Superior temporal gyrus (tissue), 1 donor: ENCODE data around the gene CD101.

ENCODE experiments used
- DNase-seq: peaks from one replicate; pipeline ENCODE4 v3.0.0-alpha.2; 2016; ENCODE audit errors: extremely low spot score

CD101 gene

DNA sequence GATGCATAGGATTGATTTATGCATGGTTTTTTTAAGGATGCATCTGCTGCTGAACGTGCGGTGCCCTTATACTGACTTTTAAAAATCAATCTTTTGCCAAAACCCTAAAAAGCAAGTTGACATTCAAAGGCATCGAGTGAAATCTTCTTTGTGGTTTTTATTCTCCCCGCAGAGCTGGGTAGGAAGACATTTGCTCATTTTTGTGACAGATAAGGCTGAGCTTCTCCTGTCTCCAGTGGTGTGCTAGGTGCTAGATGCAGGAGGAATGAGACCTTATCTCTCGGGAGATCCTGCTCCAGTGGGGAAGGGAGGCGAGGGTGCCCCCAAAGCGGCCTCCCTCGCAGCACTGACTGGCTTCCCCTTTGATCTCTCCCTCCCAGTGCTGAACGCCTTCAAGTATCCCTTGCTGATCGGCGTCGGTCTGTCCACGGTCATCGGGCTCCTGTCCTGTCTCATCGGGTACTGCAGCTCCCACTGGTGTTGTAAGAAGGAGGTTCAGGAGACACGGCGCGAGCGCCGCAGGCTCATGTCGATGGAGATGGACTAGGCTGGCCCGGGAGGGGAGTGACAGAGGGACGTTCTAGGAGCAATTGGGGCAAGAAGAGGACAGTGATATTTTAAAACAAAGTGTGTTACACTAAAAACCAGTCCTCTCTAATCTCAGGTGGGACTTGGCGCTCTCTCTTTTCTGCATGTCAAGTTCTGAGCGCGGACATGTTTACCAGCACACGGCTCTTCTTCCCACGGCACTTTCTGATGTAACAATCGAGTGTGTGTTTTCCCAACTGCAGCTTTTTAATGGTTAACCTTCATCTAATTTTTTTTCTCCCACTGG is 14.9 kb upstream of the CD101 start:
- no peak for DNase-seq

DNA sequence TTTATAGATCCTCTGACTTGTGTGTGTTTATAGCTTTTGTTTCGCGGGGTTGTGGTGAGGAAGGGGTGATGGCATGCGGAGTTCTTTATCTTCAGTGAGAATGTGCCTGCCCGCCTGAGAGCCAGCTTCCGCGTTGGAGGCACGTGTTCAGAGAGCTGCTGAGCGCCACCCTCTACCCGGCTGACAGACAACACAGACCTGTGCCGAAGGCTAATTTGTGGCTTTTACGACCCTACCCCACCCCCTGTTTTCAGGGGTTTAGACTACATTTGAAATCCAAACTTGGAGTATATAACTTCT is 14.4 kb upstream of the CD101 start:
- DNase-seq, result no peak

DNA sequence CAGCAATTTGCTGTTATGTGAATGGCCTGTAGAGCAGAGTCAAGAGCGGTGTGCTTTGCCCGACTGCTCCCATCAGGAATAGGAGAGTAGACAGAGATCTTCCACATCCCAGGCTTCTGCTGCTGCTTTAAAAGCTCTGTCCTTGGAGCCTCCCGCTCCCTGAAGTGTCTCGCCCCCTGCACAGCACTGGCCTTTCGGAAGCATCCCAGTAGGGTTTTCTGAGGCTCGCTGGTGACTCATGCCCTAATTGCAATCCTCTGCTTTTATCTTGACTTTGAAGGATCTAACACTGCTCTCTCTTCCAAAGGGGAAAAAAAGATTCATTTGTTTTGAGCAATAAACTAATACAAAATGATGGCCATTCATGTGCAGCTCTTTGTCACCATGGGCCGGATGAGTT is 13.3 kb upstream of the CD101 start:
- no peak for DNase-seq

DNA sequence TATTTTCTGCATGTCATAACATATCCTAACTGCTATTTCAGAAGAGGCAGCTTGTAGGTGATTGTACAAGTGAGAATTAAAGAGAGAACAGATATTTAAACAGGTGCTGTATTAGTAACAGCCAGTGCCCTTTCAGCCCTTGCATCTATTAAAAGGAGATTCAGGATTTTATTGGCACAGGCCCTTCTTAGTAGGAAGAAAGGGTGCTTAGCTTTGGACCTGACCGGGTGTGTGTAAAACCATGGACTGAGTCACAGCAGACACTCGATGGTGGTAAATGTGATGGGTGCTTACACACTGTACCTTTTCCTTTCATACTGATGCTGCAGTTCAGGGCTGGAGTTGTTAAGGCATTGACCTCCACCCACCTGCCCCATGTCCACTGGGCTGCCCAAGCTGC is 12.7 kb upstream of the CD101 start:
- no peak for DNase-seq

DNA sequence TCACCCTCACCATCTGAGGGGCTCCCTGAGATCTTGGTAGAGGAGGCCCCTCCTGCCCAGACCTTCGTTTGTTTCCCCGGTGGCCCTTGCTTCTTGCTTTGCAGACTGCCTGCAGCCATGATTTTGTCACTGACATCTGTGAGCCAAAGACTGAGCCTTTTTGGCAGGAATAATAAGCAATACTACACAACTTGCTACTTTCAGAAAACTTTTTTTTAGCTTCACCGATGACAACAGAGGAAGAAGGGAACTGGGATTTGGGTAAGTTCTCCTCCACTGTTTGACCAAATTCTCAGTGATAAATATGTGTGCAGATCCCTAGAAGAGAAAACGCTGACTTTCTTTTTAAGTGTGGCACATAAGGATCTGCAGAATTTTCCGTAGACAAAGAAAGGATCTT is 11.7 kb upstream of the CD101 start:
- no peak for DNase-seq

DNA sequence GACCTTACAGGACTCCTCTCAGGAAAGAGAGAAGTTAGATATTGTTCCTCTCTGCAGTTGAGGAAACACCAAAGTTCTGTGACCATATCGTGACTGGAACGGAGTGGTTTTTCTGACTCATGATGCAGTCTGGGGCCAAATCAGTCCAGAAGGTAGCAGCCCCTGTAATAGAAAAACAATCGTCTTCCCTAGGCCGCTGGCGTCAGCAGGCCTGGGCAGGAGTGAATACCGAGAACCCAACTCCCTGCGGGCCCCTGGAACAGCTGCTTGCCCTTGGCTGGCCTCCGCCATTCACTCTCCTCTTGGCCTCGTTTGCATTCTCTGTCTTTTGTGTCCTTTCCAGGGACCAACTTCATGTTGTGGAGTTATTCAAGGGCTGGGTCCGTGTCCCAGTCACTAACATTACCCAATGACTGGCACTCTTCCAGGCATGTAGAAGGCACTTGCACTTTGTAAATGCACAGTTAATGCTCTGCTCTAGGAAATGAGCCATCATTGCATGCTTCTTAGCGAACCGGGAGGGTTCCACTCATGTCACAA is 10.9 kb upstream of the CD101 start:
- DNase-seq, result no peak

DNA sequence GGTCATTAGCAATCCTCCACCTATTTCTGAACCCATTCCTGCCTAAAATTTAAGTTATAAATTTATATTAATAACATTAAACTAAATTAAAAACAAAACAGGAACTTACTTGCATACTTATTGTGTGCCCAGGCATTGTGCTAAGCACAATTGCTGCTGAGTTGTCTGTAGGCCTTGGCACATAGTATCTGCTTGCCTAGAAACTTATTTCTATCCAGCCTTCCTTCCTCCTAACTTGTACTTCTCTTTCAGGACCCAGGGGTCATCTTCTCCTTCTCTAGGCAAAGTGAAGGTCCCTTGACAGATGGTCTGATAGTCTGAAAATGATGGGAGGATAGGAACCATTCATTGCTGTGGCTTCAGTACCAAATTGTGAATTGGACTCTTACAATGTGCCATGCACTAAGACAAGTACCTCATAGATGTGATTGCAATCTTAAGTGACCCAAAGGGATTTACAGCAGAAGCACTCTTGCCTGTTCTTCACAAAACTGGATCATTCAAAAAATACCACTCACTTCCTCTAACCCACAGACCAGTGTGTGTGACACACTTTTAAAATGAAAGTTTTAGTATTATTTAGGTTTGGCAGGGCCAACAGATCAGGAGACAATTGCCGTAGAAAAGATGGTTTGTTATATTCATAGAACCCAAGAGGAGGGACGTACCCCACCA is 10.3 kb upstream of the CD101 start:
- DNase-seq, result no peak

DNA sequence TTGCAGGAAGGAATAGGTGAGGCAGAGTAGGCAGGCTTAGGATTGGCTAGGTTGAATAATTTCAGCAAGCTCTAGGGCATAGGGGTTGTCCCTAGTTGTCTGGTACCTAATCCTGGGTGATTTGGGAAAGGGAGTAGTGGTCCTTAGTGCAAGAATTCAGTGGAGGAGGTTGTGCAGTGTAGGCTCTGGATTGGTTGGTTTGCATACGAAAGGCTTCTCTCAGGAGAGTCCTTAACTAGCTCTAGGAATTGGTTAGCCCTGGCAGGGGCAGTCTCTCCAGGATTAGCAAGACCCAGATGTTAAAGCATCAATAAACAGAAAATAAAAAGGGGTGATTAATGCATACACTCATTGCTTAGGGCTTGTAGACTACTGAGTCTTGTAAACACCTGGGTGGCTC is 9.6 kb upstream of the CD101 start:
- no peak for DNase-seq

DNA sequence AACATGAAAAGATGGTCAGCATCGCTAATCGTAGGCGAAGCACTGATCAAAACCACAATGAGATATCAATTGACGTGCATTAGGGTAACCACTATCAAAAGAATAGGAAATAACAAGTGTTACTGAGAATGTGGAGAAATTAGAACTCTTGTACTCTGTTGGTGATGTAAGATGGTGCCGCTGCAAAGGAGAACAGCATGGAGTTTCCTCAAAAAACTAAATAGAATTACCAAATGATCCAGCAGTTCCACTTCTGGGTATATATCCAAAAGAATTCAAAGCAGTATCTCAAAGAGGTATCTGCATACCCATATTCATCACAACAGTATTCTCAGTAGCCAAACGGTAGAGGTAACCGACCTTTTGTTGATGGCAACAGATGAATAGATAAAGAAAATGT is 8.3 kb upstream of the CD101 start:
- no peak for DNase-seq

DNA sequence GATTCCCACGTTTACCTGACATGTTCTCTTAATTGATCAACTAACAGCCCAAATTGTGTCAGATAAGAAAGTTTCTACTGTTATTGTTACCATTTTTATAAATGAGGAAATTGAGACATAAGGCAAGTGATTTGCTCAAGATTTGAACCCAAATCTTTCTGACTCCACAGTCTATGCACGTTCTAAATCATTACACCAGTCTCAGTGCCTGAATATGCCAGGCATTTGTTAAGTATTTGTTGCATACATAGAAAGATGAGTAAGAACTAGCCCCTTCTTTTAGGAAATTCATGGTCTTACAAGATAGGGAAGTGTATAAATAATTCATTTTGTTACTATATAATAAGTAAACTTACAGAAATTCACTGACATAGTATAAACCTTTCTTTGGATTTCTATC is 7.1 kb upstream of the CD101 start:
- no peak for DNase-seq

DNA sequence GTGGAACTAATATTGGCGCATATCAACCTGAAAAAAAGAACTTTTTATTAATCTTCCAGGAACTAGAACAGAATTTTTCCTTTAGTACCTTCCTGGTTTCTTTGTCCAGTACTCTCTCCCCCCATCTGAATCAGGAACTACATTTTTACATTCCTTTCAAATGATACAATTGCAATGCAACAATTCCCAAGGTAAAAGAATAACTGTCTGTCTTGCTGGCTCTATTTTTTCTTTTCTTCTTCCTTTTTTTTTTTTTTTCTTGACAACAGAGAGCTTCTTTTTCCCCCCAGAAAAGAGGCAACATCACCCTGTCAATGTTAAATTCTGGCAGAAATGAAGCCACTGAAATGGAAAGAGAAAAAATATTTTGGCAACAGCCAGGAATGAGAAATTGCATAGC is 4.5 kb upstream of the CD101 start:
- DNase-seq, result no peak

DNA sequence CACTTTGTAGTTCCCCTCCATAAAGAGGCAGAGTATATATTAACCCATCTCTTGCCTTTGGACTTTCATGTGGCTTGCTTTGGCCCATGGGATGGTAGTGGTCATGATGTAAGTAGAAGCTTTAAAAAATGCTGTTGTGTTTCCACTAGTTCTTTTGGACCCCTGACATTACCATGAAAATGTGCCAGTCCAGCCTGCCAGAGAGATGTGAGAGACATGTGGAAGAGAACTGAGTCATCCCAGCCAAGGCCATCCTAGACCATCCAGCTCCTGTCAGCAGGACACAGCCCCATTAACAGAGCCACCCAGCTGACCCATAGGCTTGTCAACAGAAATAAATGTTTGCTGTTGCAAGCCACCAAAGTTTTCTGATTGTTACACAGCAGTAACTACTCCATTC is 3.9 kb upstream of the CD101 start:
- DNase-seq, result no peak

DNA sequence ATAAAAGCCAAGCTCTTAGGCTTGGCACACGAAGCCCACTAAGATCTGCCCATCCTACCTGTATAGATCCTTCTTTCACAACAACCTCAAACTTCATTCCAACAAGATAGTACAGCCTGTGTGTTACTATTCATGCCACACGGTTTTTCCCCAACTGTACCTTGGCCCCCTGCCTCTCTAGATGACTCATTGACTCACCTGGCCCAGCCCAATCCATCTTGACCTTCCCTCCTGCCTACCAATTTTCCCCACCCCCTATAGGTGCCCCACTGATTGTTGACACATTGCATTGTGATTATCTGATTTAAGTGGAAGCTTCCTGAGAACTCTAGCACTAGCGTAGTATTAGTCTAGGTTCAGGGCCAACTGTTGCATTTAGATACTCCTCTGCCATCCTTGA is 2.0 kb upstream of the CD101 start:
- DNase-seq, result no peak

DNA sequence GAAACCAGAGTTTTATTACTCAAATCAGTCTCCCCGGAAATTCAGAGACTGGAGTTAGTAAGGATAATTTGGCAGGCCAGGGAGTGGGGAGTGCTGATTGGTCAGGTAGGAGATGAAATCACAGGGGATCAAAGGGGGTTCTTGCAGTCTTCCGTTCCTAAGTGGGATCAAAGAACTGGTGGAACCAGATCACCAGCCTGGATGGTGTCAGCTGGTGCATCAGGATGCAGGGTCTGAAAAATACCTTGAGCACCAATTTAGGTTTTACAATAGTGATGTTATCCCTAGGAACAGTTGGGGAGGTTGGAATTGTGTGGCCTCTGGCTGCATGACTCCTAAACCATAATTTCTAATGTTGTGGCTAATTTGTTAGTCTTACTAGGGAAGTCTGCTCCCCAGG is 1.4 kb upstream of the CD101 start:
- DNase-seq, result no peak

DNA sequence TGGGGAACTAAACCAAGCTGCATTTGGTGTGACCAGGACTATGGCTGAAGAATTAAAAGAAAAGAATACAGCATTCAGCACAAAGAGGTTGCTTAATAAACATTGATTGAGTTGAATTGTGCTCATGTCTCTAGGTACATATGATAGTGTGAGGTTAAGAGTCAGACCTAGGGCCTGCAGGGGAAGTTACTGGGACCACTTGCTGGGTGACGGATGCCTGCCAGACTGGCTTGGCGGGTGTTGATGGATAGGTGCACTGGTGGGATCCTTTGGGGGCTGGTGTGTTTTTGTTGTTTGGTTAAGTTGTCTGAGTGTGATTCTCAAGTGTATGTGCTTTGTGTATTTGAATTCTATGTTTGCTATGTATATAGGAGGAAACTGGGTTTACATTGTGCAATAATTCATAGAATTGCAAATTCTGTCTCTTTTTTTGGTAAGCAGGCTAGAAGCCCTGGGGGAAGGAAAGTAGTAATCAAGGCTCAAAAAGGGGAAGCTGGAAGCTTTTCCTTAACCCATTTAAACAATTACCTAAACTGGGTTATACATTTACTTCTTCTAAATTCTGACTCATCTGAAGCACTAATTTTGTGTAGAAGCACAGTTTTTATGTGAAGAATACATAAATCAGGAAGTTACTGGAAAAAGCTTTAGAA is 1.8 kb downstream of the CD101 start:
- peak; percentile 40 for DNase-seq

DNA sequence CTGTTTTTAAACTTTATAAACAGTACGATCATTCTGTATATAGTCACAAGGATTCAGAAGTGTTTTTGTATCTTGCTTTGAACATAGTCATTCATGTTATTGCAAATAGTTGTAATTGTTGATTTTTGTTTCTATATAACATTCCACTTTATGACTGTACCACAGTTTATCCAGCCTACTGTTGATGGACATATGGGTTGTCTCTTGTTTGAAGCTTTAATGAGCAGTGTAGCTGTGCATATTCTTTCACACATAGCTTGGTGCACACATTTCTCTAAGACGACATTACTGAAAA is 6.1 kb downstream of the CD101 start:
- DNase-seq, result no peak

DNA sequence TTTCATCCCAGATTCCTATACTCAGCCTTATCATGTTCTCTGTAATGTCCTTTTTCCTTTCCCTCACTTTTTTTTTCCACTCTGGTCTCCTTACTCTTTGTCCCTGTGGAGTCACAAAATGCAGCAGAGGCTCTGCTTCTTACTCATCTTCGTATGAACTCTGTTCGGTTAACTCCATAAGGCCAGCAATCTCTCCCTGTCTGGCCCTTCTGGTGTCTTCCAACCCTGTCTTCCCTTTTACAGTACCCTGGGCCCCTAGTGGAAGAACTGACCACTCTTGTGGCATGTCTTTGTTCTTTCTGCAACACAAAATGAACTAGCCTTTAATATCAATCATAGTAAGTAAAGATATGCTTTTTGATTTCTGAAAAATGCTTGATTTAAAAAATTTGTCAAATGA is 7.1 kb downstream of the CD101 start:
- DNase-seq, result no peak

DNA sequence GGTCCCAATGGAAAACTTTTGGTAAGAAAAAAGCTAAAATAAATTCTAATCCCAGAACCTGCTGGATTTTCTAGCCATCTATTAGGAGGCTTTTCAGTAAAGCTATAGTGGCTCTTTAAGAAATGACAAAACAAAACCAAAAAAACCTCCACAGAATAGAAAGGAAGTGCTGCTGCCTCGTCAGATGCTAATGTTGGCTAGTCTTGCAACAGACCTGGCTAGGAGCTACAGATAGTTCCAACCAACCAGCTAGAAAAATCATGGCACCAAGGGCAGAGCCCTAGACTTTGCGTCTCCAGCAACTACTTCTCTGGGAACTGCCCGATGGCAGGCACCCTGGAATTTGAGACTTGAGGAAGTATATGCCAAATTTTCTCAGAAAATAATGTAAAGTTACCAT is 7.6 kb downstream of the CD101 start:
- no peak for DNase-seq

DNA sequence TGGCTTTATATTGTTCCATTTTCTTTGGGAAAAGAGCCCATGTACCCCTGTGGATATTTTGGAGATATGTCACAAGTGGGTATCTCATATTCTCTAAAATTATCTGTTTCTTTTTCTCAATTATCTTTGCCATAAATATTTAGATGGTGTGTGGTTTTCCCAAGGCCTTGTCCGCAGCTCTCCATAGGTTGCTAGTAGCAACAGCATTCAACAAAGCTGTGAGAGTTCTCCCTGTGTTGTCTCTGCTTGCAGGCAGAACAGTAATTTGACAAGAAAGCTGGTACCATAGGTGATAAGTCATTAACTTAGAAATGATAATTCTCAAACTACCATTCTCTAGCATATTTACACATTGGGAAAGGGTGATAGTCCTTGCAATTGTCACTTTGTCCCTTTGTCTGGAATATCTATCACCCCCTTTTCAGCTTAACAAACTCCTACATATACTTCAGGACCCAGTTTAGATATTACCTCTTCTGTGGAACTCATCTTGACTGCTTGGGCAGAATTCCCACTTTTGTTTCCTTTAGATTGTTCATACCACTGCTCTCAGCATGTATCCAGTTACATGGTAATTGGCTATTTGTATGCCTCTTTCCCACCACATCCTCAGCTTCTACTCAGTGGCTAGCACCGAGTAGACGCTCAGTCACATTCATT is 8.9 kb downstream of the CD101 start:
- DNase-seq, result no peak

DNA sequence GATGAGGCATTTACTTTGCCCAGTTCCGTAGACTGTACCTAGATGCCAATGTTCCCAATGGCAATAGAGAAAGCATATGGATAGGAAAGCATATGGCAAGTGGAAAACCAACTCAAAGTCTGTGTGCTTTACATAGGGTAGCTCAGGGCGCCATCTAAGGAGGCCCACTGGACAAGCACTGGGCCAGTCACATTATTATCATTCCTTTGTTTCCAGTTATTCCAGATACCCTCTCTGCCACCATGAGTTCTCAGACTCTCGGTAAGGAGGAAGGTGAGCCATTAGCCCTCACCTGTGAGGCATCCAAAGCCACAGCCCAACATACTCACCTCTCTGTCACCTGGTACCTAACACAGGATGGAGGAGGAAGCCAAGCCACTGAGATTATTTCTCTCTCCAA is 9.8 kb downstream of the CD101 start:
- no peak for DNase-seq

DNA sequence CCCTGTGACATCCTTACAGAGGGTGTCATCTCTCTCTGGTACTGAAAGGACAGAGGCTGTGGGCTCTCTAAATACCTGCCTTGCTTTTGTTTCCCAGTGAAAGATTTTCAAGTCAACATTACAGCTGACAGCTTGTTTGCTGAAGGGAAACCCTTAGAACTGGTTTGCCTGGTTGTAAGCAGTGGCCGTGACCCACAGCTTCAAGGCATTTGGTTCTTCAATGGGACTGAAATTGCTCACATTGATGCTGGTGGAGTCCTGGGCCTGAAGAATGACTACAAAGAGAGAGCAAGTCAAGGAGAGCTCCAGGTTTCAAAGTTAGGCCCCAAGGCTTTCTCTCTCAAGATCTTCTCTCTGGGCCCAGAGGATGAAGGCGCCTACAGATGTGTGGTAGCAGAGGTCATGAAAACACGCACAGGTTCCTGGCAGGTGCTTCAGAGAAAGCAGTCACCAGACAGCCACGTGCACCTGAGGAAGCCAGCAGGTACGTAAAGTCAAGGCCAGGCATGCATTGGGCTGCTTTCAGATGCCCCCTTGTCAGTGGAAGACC is 11.8 kb downstream of the CD101 start:
- no peak for DNase-seq

DNA sequence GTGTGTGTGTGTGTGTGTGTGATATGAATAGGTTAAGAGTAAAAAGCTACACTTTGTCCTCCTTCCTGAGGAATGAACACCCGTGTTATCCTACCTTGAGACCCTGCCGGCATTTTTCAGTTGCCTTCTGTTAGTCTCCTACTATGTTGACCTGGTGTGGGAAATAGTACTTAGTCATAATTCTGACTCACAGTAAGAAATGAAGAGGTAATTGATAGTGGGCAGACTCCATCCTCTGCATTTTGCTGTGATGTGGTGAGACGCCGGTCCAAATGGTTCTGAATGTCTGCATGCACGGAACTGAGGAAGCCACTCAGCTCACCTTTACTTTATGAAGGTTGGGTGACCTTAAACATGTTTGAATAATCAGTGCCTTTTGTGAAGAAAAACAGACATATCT is 12.6 kb downstream of the CD101 start:
- no peak for DNase-seq
